ENCODE data around the gene NUDT9. TPM values are rescaled to one million over a fixed set of nuclear protein-coding genes. Genes with fewer than 3 reads are reported as not detected.

The NUDT9 gene
- total RNA-seq, 1 experiment from 2014 or later = 19.4 TPM

- DNase-seq (ENCODE audit: low spot score) = no peak
These were observed 84.8 kb downstream of the NUDT9 start for GRCh38 chr4:87506974-87507701.

Small RNA genes lying within 50 kb of the gene (small RNA-seq; reads per million reads assigned to genes)
- gene RN7SL681P = not detected

Other genes with a start within 250 kb of the NUDT9 start
- 3.5 and 6.1 TPM in 2 replicates for gene KLHL8, start 202.0 kb upstream of the NUDT9 start, total RNA-seq (2014; rRNA removed; shearing (Covaris generic))
- gene HSD17B13, start 99.7 kb upstream of the NUDT9 start, total RNA-seq (2014; rRNA removed; shearing (Covaris generic)) = not detected in 2 replicates
- gene HSD17B11, start 31.4 kb upstream of the NUDT9 start, total RNA-seq (2014; rRNA removed; shearing (Covaris generic)) = 10.4 and 13.1 TPM in 2 replicates
- not detected in 2 replicates for gene SPARCL1, start 106.8 kb downstream of the NUDT9 start, total RNA-seq (2014; rRNA removed; shearing (Covaris generic))
- gene DSPP, start 186.0 kb downstream of the NUDT9 start, total RNA-seq (2014; rRNA removed; shearing (Covaris generic)) = not detected in 2 replicates
- not detected in 2 replicates for gene DMP1, start 227.7 kb downstream of the NUDT9 start, total RNA-seq (2014; rRNA removed; shearing (Covaris generic))

All from HT-29 (cell line).